NCI-H446 treated with DMSO at 0.1 percent for 48 hours (cell line): ENCODE data around the gene TMEM191B.
"Not testable (repeated sequence)": the region's sequence is repeated elsewhere in the genome, so short reads cannot be mapped to it uniquely, and the experiment has no call there.

ENCODE experiments used
- DNase-seq: peaks from one replicate; lab custom pipeline; 2025; lab: John Stamatoyannopoulos, UW

The TMEM191B gene

GRCh38 chr22:18558516-18558915, 30.9 kb downstream of the TMEM191B start:
- not testable (repeated sequence) for DNase-seq

DNA sequence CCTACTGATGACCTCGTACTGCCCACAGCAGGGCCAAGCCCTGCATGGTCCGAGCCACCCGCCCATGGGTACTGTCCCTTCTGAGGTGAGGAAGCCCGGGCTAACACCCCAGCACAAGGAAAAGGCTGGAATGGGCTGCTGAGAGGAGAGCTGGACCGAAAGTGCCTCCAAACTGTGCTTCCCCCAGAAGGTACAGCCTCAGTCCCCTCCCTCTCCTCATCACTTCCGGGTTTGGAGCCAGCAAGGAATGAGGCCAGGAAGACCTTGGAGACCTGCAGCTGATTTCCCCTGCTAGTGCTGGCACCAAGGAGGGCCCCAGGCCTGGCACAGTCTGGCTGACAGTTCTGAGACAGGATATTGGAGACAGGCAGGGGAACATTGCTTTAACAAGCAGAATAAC, 31.3 kb downstream of the TMEM191B start:
- DNase-seq, result not testable (repeated sequence)

- DNase-seq, result not testable (repeated sequence)
Observed at GRCh38 chr22:18560099-18560974, 32.7 kb downstream of the TMEM191B start.

- DNase-seq, result not testable (repeated sequence)
Observed at GRCh38 chr22:18570509-18571246, 43.1 kb downstream of the TMEM191B start.

GRCh38 chr22:18573483-18574164, 46.0 kb downstream of the TMEM191B start:
- DNase-seq, result not testable (repeated sequence)

GRCh38 chr22:18574555-18574954, 47.0 kb downstream of the TMEM191B start:
- DNase-seq, result not testable (repeated sequence)

GRCh38 chr22:18575686-18576085, 48.1 kb downstream of the TMEM191B start:
- DNase-seq, result not testable (repeated sequence)

GRCh38 chr22:18577090-18577818, 49.7 kb downstream of the TMEM191B start:
- not testable (repeated sequence) for DNase-seq

- DNase-seq, result not testable (repeated sequence)
Observed at GRCh38 chr22:18577847-18578246, 50.2 kb downstream of the TMEM191B start.
